AG09309 (cell line): ENCODE measurements around the gene NTN4.
"Not testable (repeated sequence)": the region's sequence is repeated elsewhere in the genome, so short reads cannot be mapped to it uniquely, and the experiment has no call there.

Experiments
- DNase-seq: peaks from one replicate; pipeline ENCODE4 v3.0.0-alpha.2; 2010; ENCODE audit warnings: low read depth
- H3K4me3 ChIP-seq: 2 replicates; pipeline ENCODE4 v1.5.1; 2011; ENCODE audit warnings: mild to moderate bottlenecking, low read depth, low read length, moderate library complexity; ENCODE audit not compliant: control insufficient read depth
- CTCF ChIP-seq: IDR thresholded peaks from 2 replicates; pipeline ENCODE4 v1.5.1; 2011; ENCODE audit warnings: mild to moderate bottlenecking, low read depth, low read length, inconsistent platforms; ENCODE audit not compliant: insufficient read depth, control insufficient read depth; ENCODE audit errors: missing control alignments

NTN4 gene

GRCh38 chr12:95673576-95673975 lies 117.0 kb downstream of the NTN4 start:
- TF ChIP-seq CTCF = no peak
- no peak for DNase-seq

GRCh38 chr12:95672166-95672565 lies 118.4 kb downstream of the NTN4 start:
- DNase-seq = no peak
- H3K4me3 ChIP-seq = no peak overlapping the region
- no peak for TF ChIP-seq CTCF

More at GRCh38 chr12:95673576-95673975, 117.0 kb downstream of the NTN4 start:
- H3K4me3 ChIP-seq = no peak overlapping the region

GRCh38 chr12:95671265-95671664 lies 119.3 kb downstream of the NTN4 start:
- DNase-seq = no peak
- no peak overlapping the region for H3K4me3 ChIP-seq
- no peak for TF ChIP-seq CTCF

- no peak for TF ChIP-seq CTCF
- H3K4me3 ChIP-seq = no peak overlapping the region
- DNase-seq = no peak
These were observed 127.0 kb downstream of the NTN4 start for GRCh38 chr12:95663525-95663924.

- TF ChIP-seq CTCF = no peak
- DNase-seq = no peak
- H3K4me3 ChIP-seq = no peak overlapping the region
These were observed 129.2 kb downstream of the NTN4 start for GRCh38 chr12:95661360-95661759.

GRCh38 chr12:95658386-95658785 lies 132.2 kb downstream of the NTN4 start:
- no peak for DNase-seq
- no peak overlapping the region for H3K4me3 ChIP-seq
- no peak for TF ChIP-seq CTCF

- DNase-seq, H3K4me3 ChIP-seq: not testable (repeated sequence)
These were observed 135.9 kb downstream of the NTN4 start for GRCh38 chr12:95654665-95655064.
